Stimulated activated CD8-positive, alpha-beta memory T cell treated with anti-CD3 and anti-CD28 coated beads, Interleukin-12 subunit alpha, Interleukin-12 subunit beta, amount 100 ng/mL, for 24 hours (primary cell): ENCODE data around the gene NKX6-2.

Experiments
- DNase-seq: peaks from one replicate; pipeline ENCODE4 v3.0.0-alpha.2; 2020; ENCODE audit errors: extremely low read depth

Gene NKX6-2

DNA sequence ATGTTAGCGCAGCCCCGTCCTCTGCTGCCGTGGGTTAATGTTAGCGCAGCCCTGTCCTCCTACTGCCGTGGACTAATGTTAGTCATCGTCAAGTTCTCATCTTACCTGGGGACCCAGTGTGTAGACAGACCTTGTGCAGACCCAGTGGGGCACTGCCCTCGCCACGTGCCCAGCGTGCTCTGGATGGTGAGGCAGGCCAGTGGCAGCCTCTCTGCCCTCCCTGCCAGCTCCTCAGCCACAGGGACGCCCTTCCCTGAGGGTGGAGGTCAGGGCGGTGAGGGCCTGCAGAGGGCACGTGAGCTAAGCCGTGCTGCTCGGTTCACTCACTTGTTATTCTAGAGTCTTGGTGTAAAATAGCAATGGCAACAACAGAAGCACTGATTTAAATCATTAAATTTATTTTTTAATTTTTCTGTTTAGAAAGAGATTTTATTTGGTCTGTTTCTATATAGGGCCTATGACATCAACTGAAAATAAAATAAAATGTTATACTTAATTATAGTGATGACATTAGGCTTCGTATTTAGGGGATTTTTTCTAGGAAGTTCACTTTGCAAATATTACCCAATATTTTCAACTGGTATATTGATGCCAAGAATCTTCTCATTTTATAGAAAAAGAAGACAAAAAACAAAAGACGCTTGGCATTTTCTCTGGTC lies 48.4 kb downstream of the NKX6-2 start:
- DNase-seq, result no peak

DNA sequence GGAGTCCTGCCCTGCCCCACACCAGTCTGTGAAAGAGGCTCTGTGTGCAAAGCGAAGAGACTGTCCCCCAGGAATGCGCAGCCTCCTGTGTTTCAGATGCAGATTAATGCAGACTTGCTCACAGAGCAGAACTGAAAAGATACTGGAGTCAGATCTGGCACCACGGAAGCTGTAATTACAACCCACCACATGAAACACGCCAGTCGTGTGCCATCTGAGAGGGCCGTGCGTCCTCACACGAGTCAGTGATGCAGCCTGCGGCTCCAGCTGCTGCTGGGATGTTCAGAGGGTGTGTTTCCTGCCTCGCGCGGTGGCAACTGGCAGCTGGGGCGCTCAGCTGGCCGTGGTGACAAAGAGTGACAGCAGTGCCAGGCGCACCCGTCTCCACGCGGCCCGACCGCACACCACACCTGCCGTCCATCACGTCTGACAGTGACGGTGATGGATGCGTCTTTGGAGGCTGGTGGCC lies 50.0 kb downstream of the NKX6-2 start:
- no peak for DNase-seq

DNA sequence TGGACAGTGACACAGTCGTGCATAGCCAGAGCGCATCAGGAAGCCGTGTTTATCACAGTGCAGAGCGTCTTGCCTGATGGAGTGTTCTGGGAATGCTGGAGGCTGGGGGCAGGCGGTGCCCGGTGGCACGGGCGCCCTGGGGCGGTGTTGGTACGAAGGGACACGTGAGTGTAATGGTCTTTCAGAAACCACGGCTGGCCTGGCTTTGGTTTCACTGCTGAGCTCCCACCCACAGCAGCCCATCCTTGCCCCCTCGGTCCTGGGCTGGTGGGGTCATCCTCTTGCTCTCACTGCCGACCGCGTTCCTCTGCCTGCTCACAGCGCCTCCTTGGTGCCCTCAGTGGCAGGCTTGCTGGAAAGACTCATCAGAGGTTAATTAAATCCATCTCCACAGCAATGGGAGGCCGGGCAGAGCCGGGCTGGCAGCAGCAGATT lies 50.6 kb downstream of the NKX6-2 start:
- no peak for DNase-seq

DNA sequence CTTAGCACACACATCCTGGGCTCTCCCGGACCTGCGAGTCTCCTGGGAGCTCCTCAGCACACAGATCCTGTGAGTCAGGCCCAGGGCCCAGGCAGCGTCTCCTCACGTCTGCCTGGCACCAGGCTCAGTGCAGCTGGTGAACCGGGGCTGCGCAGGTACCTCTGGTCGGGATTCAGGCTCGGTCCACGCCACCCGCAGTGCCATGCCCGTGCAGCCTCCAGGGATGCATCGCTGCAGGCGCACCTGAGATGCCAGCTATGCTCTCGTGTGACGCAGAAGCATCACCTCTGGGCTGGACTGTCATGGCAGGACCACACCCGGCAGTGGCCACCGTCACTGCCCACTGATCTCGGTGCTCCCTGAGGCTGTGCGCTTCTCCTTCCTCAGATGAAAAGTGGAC lies 52.0 kb downstream of the NKX6-2 start:
- no peak for DNase-seq
